Measurements from ENCODE around the gene CELSR2. TPM values are rescaled to one million over a fixed set of nuclear protein-coding genes. Genes with fewer than 3 reads are reported as not detected.

The CELSR2 gene
- total RNA-seq, 3 donors from 2014 or later (not counting 1 experiment from before 2014, with no cell fraction given): 7.1 to 9.7 (median 7.4) TPM

DNA sequence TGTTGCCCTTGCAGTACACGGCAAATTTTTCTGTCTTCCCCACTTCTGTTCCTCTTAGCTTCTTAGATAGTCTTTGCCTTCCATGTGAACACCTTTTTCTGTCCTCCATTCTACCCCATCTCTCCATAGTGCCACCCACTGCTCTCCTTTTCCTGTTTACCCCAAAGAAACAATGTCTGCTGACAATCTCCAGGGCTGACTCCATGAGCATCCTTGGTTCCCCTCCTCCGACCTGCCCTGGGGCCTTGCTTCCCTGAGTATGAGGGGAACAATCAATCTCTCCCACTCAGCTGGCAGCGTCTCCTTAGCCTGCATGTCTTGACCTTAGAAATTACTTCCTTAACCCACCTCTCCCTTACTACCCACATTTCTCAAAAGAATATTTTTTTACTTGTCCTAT is 69.8 kb downstream of the CELSR2 start:
- intact Hi-C loops (cut with micrococcal nuclease): no loop called here
- ATAC-seq (no peak), DNase-seq (no peak)
- H3K4me3 ChIP-seq (ENCODE audit: low read length): no peak overlapping the region
- Mint-ChIP-seq H3K27me3 (ENCODE audit: low read depth in 2 of 2) (no peaks in the 10 kb centered on the region), H3K36me3 (no peaks in the 10 kb centered on the region), H3K9me3 (no peaks in the 10 kb centered on the region), H3K27ac (no peak overlapping the region), H3K4me1 (no peaks in the 10 kb centered on the region), H3K4me3 (no peak overlapping the region)
- 97% methylated on average over 3 of the region's 3 CpGs for WGBS (ENCODE audit: insufficient coverage)
- TF ChIP-seq, protein P1, sequence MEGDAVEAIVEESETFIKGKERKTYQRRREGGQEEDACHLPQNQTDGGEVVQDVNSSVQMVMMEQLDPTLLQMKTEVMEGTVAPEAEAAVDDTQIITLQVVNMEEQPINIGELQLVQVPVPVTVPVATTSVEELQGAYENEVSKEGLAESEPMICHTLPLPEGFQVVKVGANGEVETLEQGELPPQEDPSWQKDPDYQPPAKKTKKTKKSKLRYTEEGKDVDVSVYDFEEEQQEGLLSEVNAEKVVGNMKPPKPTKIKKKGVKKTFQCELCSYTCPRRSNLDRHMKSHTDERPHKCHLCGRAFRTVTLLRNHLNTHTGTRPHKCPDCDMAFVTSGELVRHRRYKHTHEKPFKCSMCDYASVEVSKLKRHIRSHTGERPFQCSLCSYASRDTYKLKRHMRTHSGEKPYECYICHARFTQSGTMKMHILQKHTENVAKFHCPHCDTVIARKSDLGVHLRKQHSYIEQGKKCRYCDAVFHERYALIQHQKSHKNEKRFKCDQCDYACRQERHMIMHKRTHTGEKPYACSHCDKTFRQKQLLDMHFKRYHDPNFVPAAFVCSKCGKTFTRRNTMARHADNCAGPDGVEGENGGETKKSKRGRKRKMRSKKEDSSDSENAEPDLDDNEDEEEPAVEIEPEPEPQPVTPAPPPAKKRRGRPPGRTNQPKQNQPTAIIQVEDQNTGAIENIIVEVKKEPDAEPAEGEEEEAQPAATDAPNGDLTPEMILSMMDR (IDR thresholded peaks at IDR 0.05): no peak
- H3K27ac ChIP-seq (ENCODE audit: low read length): no peak overlapping the region
- no peaks in the 10 kb centered on the region for H3K4me1 ChIP-seq (ENCODE audit: control insufficient read depth, insufficient read depth, low read length)
- no peaks in the 10 kb centered on the region for H3K9me3 ChIP-seq (ENCODE audit: control insufficient read depth, insufficient read depth, low read length)
- no peaks in the 10 kb centered on the region for H3K27me3 ChIP-seq (ENCODE audit: control insufficient read depth, insufficient read depth, low read length)
- no peaks in the 10 kb centered on the region for H3K36me3 ChIP-seq (ENCODE audit: control insufficient read depth, insufficient read depth, low read length)

DNA sequence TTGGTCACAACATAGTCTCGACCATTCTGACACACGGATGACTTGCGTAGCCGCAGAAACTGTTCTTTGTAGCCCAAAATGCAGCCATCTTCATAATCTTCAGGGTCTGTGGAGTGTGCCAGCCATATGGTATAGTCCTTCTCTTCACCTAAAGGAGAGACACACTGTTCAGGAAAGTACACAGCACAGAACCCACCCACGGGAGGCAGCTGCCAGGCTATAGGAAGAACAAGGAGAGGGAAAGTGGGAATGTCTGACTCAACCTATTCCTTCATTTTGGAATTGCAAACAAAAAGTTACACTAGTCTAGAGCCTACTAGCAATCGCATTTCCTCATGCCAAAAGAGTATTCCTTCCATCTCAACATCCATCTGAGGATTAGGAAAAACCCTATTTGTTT is 73.6 kb downstream of the CELSR2 start:
- H3K27ac ChIP-seq (ENCODE audit: low read length): no peak overlapping the region
- no peaks in the 10 kb centered on the region for H3K36me3 ChIP-seq (ENCODE audit: control insufficient read depth, insufficient read depth, low read length)
- 94% methylated on average over 5 of the region's 6 CpGs for WGBS (ENCODE audit: insufficient coverage)
- no peaks in the 10 kb centered on the region for H3K4me1 ChIP-seq (ENCODE audit: control insufficient read depth, insufficient read depth, low read length)
- TF ChIP-seq, protein P1 (IDR thresholded peaks at IDR 0.05): no peak
- ATAC-seq: no peak
- H3K27me3 ChIP-seq (ENCODE audit: control insufficient read depth, insufficient read depth, low read length): no peaks in the 10 kb centered on the region
- no peaks in the 10 kb centered on the region for H3K27me3 Mint-ChIP-seq (ENCODE audit: low read depth in 2 of 2)
- intact Hi-C loops (cut with micrococcal nuclease): no loop called here
- no peaks in the 10 kb centered on the region for H3K9me3 ChIP-seq (ENCODE audit: control insufficient read depth, insufficient read depth, low read length)
- no peak overlapping the region for H3K4me3 Mint-ChIP-seq
- no peak for DNase-seq
- H3K27ac Mint-ChIP-seq: no peak overlapping the region
- no peaks in the 10 kb centered on the region for H3K4me1 Mint-ChIP-seq
- no peaks in the 10 kb centered on the region for H3K9me3 Mint-ChIP-seq
- H3K36me3 Mint-ChIP-seq: no peaks in the 10 kb centered on the region
- H3K4me3 ChIP-seq (ENCODE audit: low read length): no peak overlapping the region

Other genes starting within 250 kb of the CELSR2 start
- 10 to 100 TPM; 15.7 to 21.3 (median 17.2) TPM for gene WDR47, start 207.4 kb upstream of the CELSR2 start, total RNA-seq
- gene TAF13, start 173.5 kb upstream of the CELSR2 start, total RNA-seq: 10 to 100 TPM; 44.4 to 54.5 (median 47.2) TPM
- gene TMEM167B, start 158.8 kb upstream of the CELSR2 start, total RNA-seq: 10 to 100 TPM; 61.2 to 73.0 (median 71.8) TPM
- 1 to 10 TPM; 6.2 to 8.3 (median 6.3) TPM for gene ELAPOR1, start 135.4 kb upstream of the CELSR2 start, total RNA-seq
- 100 to 1,000 TPM in 2 of 3 donors, 10 to 100 TPM in 1; 95.6 to 122 (median 106) TPM for gene SARS1, start 35.6 kb upstream of the CELSR2 start, total RNA-seq
- gene PSRC1, start 33.6 kb downstream of the CELSR2 start, total RNA-seq: 1 to 10 TPM; 1.1 to 2.4 (median 1.9) TPM
- not detected for gene MYBPHL, start 57.5 kb downstream of the CELSR2 start, total RNA-seq
- 1 to 10 TPM; 2.7 to 7.1 (median 3.7) TPM for gene SORT1, start 148.4 kb downstream of the CELSR2 start, total RNA-seq
- gene PSMA5, start 176.9 kb downstream of the CELSR2 start, total RNA-seq: 10 to 100 TPM; 54.7 to 76.0 (median 59.6) TPM
- gene SYPL2, start 217.0 kb downstream of the CELSR2 start, total RNA-seq: not detected
- gene ATXN7L2, start 234.4 kb downstream of the CELSR2 start, total RNA-seq: 10 to 100 TPM; 16.4 to 18.5 (median 18.3) TPM
- 10 to 100 TPM; 21.1 to 36.0 (median 34.7) TPM for gene CYB561D1, start 244.6 kb downstream of the CELSR2 start, total RNA-seq

Data from natural killer cell (primary cell).